HEK293 (cell line): Measurements from ENCODE around the gene KPNA3.

ENCODE experiments used
- ZBTB21 ChIP-seq: fragments of 450-650 bp; formaldehyde crosslinking; IDR thresholded peaks from 2 replicates; pipeline ENCODE4 v1.5.1; 2017; ENCODE audit warnings: missing biosample characterization, missing genetic modification characterization
- ZNF174 ChIP-seq: fragments of 450-650 bp; formaldehyde crosslinking; IDR thresholded peaks from 2 replicates; pipeline ENCODE4 v1.5.0; 2017; ENCODE audit warnings: missing biosample characterization, mild to moderate bottlenecking, missing genetic modification characterization
- ZNF24 ChIP-seq: fragments of 450-650 bp; formaldehyde crosslinking; IDR thresholded peaks from 2 replicates; pipeline ENCODE4 v1.5.1; 2016; ENCODE audit warnings: missing biosample characterization, missing genetic modification characterization
- ZNF658 ChIP-seq: fragments of 450-650 bp; formaldehyde crosslinking; IDR thresholded peaks from 2 replicates; pipeline ENCODE4; 2016; ENCODE audit warnings: missing biosample characterization, missing genetic modification characterization
- TF ChIP-seq, protein P1 (sequence below): fragments of 450-650 bp; formaldehyde crosslinking; IDR thresholded peaks from 2 replicates; pipeline ENCODE4 v1.5.1; 2016; ENCODE audit warnings: missing biosample characterization, missing genetic modification characterization
- TF ChIP-seq, protein P2 (sequence below): fragments of 450-650 bp; formaldehyde crosslinking; IDR thresholded peaks from 2 replicates; pipeline ENCODE4 v1.5.1; 2016; ENCODE audit warnings: missing biosample characterization, missing genetic modification characterization
- TF ChIP-seq, protein P3 (sequence below): fragments of 450-650 bp; formaldehyde crosslinking; IDR thresholded peaks from 2 replicates; pipeline ENCODE4 v1.5.1; 2016; ENCODE audit warnings: missing biosample characterization, missing genetic modification characterization

GRCh38 chr13:49690995-49691784 lies 101.3 kb downstream of the KPNA3 start, which contains the start of gene EBPL:
- TF ChIP-seq, protein P1, sequence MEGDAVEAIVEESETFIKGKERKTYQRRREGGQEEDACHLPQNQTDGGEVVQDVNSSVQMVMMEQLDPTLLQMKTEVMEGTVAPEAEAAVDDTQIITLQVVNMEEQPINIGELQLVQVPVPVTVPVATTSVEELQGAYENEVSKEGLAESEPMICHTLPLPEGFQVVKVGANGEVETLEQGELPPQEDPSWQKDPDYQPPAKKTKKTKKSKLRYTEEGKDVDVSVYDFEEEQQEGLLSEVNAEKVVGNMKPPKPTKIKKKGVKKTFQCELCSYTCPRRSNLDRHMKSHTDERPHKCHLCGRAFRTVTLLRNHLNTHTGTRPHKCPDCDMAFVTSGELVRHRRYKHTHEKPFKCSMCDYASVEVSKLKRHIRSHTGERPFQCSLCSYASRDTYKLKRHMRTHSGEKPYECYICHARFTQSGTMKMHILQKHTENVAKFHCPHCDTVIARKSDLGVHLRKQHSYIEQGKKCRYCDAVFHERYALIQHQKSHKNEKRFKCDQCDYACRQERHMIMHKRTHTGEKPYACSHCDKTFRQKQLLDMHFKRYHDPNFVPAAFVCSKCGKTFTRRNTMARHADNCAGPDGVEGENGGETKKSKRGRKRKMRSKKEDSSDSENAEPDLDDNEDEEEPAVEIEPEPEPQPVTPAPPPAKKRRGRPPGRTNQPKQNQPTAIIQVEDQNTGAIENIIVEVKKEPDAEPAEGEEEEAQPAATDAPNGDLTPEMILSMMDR, result no peak
- TF ChIP-seq ZNF24 (tag by site-specific recombination), result no peak
- TF ChIP-seq, protein P2, sequence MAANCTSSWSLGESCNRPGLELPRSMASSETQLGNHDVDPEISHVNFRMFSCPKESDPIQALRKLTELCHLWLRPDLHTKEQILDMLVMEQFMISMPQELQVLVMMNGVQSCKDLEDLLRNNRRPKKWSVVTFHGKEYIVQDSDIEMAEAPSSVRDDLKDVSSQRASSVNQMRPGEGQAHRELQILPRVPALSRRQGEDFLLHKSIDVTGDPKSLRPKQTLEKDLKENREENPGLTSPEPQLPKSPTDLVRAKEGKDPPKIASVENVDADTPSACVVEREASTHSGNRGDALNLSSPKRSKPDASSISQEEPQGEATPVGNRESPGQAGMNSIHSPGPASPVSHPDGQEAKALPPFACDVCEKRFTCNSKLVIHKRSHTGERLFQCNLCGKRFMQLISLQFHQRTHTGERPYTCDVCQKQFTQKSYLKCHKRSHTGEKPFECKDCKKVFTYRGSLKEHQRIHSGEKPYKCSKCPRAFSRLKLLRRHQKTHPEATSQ (tag by site-specific recombination), result no peak
- TF ChIP-seq ZNF658 (tag by site-specific recombination), result no peak
- no peak for TF ChIP-seq ZBTB21 (tag by site-specific recombination)
- TF ChIP-seq, protein P3, sequence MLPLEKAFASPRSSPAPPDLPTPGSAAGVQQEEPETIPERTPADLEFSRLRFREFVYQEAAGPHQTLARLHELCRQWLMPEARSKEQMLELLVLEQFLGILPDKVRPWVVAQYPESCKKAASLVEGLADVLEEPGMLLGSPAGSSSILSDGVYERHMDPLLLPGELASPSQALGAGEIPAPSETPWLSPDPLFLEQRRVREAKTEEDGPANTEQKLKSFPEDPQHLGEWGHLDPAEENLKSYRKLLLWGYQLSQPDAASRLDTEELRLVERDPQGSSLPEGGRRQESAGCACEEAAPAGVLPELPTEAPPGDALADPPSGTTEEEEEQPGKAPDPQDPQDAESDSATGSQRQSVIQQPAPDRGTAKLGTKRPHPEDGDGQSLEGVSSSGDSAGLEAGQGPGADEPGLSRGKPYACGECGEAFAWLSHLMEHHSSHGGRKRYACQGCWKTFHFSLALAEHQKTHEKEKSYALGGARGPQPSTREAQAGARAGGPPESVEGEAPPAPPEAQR (tag by site-specific recombination), result no peak
- no peak for TF ChIP-seq ZNF174 (tag by site-specific recombination)
